Measurements from ENCODE around the gene EFCAB8.

Gene EFCAB8

DNA sequence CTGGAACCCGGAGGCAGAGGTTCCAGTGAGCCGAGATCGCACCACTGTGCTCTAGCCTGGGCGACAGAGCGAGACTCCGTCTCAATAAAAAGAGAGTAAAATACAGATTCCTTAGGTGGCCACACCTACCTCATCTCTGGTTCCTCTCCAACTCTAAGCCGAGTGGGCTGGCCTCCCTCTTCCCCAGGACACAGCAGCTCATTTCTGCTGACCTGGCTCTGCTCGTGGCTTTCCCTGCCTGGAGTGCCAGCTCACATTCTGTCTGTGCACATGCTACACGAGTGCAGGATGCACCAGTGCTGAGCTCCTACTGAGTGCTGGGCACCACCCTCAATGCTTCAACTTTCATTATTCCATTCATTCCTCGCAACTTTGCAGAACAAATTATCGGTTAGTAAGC lies 28.8 kb downstream of the EFCAB8 start:
- intact Hi-C loops (cut with DNase I; ENCODE audit: low total_unique reads): no loop called here
- Histone ChIP-seq H3K4me3 (no peak overlapping the region), H3K27ac (no peak overlapping the region), H3K27me3 (no peaks in the 10 kb centered on the region), H3K36me3 (no peaks in the 10 kb centered on the region), H3K4me1 (no peaks in the 10 kb centered on the region), H3K9me3 (no peaks in the 10 kb centered on the region)
- DNase-seq: no peak
- TF ChIP-seq, protein P1, sequence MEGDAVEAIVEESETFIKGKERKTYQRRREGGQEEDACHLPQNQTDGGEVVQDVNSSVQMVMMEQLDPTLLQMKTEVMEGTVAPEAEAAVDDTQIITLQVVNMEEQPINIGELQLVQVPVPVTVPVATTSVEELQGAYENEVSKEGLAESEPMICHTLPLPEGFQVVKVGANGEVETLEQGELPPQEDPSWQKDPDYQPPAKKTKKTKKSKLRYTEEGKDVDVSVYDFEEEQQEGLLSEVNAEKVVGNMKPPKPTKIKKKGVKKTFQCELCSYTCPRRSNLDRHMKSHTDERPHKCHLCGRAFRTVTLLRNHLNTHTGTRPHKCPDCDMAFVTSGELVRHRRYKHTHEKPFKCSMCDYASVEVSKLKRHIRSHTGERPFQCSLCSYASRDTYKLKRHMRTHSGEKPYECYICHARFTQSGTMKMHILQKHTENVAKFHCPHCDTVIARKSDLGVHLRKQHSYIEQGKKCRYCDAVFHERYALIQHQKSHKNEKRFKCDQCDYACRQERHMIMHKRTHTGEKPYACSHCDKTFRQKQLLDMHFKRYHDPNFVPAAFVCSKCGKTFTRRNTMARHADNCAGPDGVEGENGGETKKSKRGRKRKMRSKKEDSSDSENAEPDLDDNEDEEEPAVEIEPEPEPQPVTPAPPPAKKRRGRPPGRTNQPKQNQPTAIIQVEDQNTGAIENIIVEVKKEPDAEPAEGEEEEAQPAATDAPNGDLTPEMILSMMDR (IDR thresholded peaks at IDR 0.05): no peak

DNA sequence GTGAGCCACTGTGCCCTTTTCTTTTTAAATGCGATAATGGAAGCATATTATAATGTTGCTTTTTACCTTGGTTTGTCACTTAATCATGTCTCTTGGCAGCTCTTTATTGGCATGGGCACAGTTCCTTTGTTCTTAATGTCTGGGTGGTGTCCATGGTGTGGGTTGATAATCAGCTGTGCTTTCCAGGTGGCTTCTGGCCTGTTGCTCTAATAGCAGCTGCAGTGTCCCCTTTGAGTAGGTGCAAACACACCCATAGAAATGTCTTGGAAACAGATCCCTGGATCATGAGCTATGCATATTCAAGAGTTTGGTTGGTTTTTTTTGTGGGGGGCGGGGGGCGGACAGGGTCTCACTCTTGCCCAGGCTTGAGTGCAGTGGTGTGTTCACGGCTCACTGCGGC lies 29.9 kb downstream of the EFCAB8 start:
- no peak overlapping the region for H3K27ac ChIP-seq
- DNase-seq: no peak
- no peak overlapping the region for H3K4me3 ChIP-seq
- H3K36me3 ChIP-seq: no peaks in the 10 kb centered on the region
- H3K9me3 ChIP-seq: no peaks in the 10 kb centered on the region
- H3K27me3 ChIP-seq: no peaks in the 10 kb centered on the region
- H3K4me1 ChIP-seq: no peaks in the 10 kb centered on the region
- TF ChIP-seq, protein P1 (IDR thresholded peaks at IDR 0.05): no peak
- intact Hi-C loops (cut with DNase I; ENCODE audit: low total_unique reads): no loop called here

DNA sequence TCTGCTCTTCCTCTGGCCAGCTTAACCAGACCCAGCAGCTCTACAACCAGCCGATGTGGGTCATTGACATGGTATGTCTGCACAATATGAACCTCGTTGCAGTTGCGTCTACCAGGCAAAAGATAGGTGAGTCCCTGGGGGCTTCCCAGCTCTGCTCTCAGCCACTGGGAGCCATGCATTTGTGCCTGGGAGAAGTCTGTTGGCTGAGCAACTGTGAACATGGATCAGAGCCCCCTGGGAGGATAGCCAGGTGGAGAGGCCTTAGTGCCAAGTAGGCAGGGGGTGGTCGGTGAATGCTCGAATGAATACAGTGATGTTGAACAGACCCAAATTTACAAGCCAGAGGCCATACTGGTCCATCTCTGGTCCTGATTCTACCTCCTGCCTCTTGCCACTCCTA lies 30.6 kb downstream of the EFCAB8 start:
- Histone ChIP-seq H3K36me3 (no peaks in the 10 kb centered on the region), H3K4me3 (no peak overlapping the region), H3K27ac (no peak overlapping the region), H3K9me3 (no peaks in the 10 kb centered on the region), H3K27me3 (no peaks in the 10 kb centered on the region), H3K4me1 (no peaks in the 10 kb centered on the region)
- DNase-seq: no peak
- TF ChIP-seq, protein P1 (IDR thresholded peaks at IDR 0.05): no peak
- intact Hi-C loops (cut with DNase I; ENCODE audit: low total_unique reads): no loop called here

DNA sequence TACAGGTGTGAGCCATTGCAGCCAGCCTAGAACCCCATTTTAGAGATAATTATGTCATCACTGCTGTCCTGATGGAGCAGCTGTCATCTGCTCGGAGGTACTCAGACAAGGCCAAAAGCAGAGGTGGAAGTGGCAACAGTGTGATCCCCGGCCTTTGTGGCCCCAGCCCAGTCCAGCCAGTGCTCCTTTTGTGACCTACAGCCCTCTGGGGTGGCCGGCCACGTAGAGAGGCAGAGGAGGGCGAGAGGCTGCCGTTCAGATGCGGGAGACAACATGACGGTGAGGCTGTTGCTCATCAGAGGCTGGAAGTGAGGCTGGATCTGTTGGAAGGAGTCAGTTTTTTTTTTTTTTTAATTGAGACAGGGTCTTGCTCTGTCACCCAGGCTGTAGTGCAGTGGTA lies 32.8 kb downstream of the EFCAB8 start:
- Histone ChIP-seq H3K4me1 (no peaks in the 10 kb centered on the region), H3K9me3 (no peaks in the 10 kb centered on the region), H3K27ac (no peak overlapping the region), H3K4me3 (no peak overlapping the region), H3K27me3 (no peaks in the 10 kb centered on the region), H3K36me3 (no peaks in the 10 kb centered on the region)
- DNase-seq: no peak
- TF ChIP-seq, protein P1 (IDR thresholded peaks at IDR 0.05): no peak
- intact Hi-C loops (cut with DNase I; ENCODE audit: low total_unique reads): no loop called here

DNA sequence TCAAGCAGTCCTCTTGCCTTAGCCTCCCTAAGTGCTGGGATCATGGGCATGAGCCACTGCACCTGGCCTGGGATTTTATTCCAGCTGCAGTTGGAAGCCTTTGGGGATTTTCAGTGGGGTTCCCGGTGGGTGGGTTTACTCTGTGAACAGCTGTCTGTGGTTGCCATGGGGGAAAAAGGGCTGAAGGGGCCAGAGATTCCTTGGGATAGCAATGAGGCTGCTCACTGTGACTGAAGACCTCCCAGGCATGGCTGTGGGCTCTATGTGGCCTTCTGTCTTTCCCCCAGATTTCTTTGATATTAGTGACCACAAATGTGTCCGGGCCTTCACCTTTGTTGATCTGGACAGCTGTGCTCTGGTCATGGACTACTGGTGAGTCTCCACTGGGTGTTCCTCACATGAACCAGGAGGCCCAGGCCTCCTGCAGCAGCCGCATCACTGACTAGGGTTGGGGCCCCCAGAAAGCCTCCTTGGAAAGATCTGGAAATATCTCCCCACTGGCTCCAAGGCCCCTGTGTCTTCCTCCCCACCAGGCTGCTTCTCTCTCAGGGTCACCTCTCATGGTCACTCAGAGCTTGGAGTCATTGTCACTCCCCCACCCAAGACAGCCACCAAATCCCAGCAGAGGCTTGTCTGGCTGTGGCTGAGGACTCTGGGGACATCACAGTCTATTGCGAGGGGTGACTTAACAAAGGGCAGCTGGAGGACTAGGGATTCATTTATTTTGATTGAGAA lies 33.4 kb downstream of the EFCAB8 start:
- Histone ChIP-seq H3K27me3 (no peaks in the 10 kb centered on the region), H3K27ac (no peak overlapping the region), H3K36me3 (no peaks in the 10 kb centered on the region), H3K4me1 (no peaks in the 10 kb centered on the region), H3K9me3 (no peaks in the 10 kb centered on the region), H3K4me3 (no peak overlapping the region)
- intact Hi-C loops (cut with DNase I; ENCODE audit: low total_unique reads): no loop called here
- DNase-seq: no peak
- TF ChIP-seq, protein P1 (IDR thresholded peaks at IDR 0.05): no peak
